HTR-8/SVneo (cell line): Measurements from ENCODE around the gene NR2C2AP.

Source experiments
- DNase-seq: peaks from one replicate; pipeline ENCODE4 v3.0.0; 2011; ENCODE audit warnings: low spot score, mixed read lengths; ENCODE audit not compliant: insufficient read length
- FAIRE-seq: peaks from 2 replicates; lab custom pipeline; 2011; peaks lifted over from hg19 to GRCh38; lab: Jason Lieb, UNC

NR2C2AP gene

DNA sequence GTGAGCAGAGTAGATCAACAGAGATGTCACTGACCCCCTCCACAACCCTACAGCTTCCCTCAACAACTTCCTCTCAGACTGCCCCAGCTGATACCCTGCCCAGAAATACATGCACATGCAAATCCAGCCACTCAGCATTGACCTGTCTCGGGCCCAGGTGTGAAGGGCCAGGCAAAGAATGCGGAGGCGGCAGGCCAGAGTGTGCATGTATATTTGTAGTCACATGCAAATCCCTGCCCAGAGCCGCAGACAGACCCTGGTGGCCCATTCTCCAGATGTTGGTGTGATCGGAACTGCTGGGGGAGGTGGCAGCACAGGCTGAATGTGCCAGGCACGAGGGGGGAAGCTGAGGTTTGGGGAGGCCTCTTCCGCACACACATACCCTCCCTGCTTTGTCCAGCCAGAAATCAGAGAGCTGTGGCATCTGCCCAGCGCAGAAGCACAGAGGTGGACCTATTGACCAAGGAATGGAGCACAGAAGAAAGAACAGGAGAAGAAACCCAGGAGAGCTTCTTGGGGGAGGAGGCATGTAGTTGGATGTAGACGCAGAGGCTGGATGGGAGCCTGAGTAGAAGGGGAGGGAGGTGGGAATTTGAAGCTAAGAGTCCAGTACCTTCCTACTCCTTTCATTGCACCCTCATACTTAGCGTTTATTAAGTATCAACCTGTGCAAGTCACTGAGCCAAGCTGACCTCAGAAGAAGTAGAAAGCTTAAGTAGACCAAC lies 47.6 kb downstream of the NR2C2AP start:
- no peak for FAIRE-seq

DNA sequence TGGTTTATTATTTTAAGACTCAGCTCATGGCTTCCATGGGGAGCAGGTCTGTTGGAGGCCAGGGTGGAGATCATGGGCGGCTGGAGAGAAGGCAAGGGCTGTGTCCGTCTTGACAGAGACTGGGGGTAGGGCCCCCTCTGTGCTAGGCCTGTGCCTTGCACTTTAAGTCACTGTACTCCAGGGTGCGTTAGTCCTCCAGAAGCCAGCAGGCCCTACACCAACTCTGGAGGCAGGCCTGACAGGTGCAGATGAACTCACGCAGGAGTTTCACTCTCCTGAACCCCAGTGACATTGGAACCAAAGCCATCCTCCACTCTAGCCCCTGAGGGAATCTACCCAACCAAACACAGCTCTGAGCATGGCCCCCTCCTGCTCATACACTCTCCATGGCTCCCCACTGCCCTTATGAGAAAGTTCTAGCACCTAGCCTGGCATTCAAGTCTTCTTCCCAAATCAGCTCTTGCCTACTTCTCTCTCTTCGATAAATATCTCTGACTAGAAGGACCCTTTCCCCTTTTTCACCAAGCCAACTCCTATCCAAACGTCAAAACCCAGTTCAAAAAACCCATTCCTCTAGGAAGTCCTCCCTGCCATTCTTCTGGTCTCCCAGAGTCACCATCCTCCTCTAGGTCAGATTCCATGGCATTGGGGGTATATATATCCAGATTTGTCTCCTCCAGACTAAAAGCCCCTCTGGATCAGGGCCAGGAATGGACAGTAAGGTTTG lies 48.3 kb downstream of the NR2C2AP start:
- DNase-seq (no peak), FAIRE-seq (no peak)

More for the DNA sequence above, 47.6 kb downstream of the NR2C2AP start:
- no peak for DNase-seq

- FAIRE-seq (no peak), DNase-seq (no peak)
Observed at GRCh38 chr19:19152668-19153384, 50.4 kb downstream of the NR2C2AP start.

DNA sequence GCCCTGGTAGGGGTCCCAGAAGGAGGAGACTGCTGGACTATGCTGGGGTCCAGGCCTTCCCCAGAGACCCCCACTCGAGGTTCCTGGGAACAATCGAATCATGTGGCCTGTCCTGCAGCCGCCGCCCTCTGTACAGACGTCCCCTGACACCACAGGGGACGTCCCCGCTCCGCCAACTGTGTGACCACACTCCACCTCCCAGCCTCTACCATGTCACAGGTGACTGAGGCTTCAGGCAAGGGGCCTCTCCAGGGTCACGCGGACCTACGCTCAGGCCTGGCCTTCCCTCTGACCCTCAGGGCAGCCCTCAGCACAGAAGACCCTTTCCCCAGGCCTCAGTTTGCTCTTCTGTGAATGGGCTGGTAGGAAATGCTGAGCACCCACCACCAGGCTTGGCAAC lies 51.8 kb downstream of the NR2C2AP start:
- FAIRE-seq (no peak), DNase-seq (no peak)
